ENCODE results near the gene SIAH2. TPM values are rescaled to one million over a fixed set of nuclear protein-coding genes. Genes with fewer than 3 reads are reported as not detected.

Gene SIAH2
- total RNA-seq, 3 donors from 2014 or later: 37.4 to 40.3 (median 39.1) TPM

DNA sequence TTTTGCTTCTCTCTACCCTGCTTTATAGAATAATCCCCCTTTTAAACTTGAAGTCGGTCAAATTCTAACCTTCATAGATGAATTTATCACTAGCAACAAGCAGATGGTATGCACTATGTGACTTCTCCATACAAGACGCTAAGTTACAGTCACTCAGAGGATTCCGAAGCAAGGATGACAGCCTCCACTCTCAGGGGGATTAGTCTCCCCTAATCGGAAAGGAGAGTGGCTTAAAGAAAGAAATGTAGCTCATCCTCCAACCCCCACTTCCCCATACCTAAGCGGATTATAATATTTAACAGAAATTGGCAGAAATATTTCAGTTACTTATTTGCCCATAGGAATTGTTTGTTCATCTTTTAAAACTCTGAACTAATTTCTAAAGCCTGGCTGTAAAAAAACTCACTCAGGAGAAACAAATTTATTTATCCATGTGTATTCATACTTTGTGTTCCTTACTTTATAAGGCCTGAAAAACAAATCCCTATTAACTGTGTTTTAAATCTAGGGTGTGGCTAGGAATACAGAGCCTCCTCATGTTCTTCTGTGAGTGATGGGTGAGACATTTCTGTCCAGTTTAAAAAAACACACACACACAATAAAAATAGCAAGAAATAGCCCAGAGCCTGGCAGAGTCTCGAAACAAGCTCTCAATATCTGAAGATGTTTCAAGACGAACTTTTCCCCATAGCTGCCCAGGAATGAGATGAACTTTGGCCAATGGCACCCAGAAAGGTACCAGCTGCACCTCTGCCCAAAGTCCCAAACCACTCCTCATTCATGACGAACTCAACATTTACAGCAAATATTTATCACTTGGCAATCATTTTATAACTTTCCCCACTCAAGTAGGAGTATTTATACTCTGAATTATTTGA, 18.7 kb downstream of the SIAH2 start:
- intact Hi-C loops (cut with DNase I; ENCODE audit: low total_unique reads): no loop called here

DNA sequence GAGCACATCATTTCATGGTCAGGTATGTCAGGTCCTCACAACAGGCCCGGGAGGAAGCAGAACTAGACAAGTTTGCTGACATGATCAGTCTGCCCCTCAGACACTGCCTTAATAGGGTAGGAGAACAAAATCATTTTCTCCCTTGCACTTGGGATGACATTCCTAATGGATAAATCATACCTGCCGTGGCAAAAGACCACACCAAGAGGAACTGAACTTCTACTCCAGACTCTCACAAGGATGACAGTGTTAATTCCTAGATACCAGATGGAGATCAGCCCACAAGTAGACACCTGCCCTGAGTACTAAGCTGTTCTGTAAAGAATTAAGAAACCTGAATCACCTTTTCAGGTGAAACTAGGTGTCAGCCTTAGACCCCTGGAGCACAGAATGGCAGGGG, 19.5 kb downstream of the SIAH2 start:
- intact Hi-C loops (cut with DNase I; ENCODE audit: low total_unique reads): no loop called here
- Histone ChIP-seq H3K9me3 (no peaks in the 10 kb centered on the region), H3K4me3 (no peak overlapping the region), H3K27me3 (no peaks in the 10 kb centered on the region), H3K36me3 (no peaks in the 10 kb centered on the region), H3K4me1 (no peaks in the 10 kb centered on the region), H3K27ac (no peak overlapping the region)
- no peak for DNase-seq (ENCODE audit: low spot score in 2 of 2)
- TF ChIP-seq POLR2A (IDR thresholded peaks at IDR 0.05) (no peak), CTCF (IDR thresholded peaks at IDR 0.05) (no peak), POLR2AphosphoS5 (IDR thresholded peaks at IDR 0.05) (no peak)

More for the DNA sequence above, 18.7 kb downstream of the SIAH2 start:
- no peaks in the 10 kb centered on the region for H3K27me3 ChIP-seq
- H3K4me1 ChIP-seq: no peaks in the 10 kb centered on the region
- no peak overlapping the region for H3K4me3 ChIP-seq
- no peaks in the 10 kb centered on the region for H3K9me3 ChIP-seq
- H3K36me3 ChIP-seq: no peaks in the 10 kb centered on the region
- peak overlapping the region in 1 of 2 donors; percentile 27 for H3K27ac ChIP-seq
- DNase-seq (ENCODE audit: low spot score in 2 of 2): no peak
- no peak for TF ChIP-seq CTCF (IDR thresholded peaks at IDR 0.05)
- no peak for TF ChIP-seq POLR2AphosphoS5 (IDR thresholded peaks at IDR 0.05)
- no peak for TF ChIP-seq POLR2A (IDR thresholded peaks at IDR 0.05)

GRCh38 chr3:150742679-150743078, 20.3 kb downstream of the SIAH2 start:
- Histone ChIP-seq H3K27ac (no peak overlapping the region), H3K4me1 (peaks cover 0 to 4% of the 10 kb centered on the region in 2 donors), H3K27me3 (no peaks in the 10 kb centered on the region), H3K36me3 (no peaks in the 10 kb centered on the region), H3K9me3 (no peaks in the 10 kb centered on the region), H3K4me3 (no peak overlapping the region)
- intact Hi-C loops (cut with DNase I; ENCODE audit: low total_unique reads): no loop called here
- DNase-seq (ENCODE audit: low spot score in 2 of 2): no peak
- no peak for TF ChIP-seq POLR2A (IDR thresholded peaks at IDR 0.05)
- TF ChIP-seq POLR2AphosphoS5 (IDR thresholded peaks at IDR 0.05): no peak
- no peak for TF ChIP-seq CTCF (IDR thresholded peaks at IDR 0.05)

DNA sequence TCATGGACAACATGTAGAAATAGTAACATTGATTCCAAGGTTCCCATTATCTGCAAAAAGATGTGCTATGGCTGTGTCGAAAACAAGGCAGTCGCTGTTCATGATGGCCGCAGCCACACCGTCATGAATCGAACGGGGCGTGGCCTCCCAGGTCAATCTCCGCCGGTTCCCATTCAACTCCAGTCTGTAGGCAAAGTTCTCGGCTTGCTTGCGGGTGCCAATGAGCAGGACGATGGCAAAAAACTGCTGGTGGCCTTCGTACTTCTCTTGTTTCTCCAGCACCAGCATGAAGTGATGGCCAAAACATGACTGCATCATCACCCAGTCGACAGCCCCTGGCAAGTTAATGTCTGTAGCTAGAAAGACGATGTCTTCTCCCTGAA, 20.8 kb downstream of the SIAH2 start:
- intact Hi-C loops (cut with DNase I; ENCODE audit: low total_unique reads): no loop called here
- H3K4me1 ChIP-seq: peaks cover 0 to 5% of the 10 kb centered on the region in 2 donors
- H3K27me3 ChIP-seq: no peaks in the 10 kb centered on the region
- TF ChIP-seq CTCF (IDR thresholded peaks at IDR 0.05) (no peak), POLR2A (IDR thresholded peaks at IDR 0.05) (no peak), POLR2AphosphoS5 (IDR thresholded peaks at IDR 0.05) (no peak)
- DNase-seq (ENCODE audit: low spot score in 2 of 2): no peak
- no peak overlapping the region for H3K4me3 ChIP-seq
- no peak overlapping the region for H3K27ac ChIP-seq
- no peaks in the 10 kb centered on the region for H3K36me3 ChIP-seq
- no peaks in the 10 kb centered on the region for H3K9me3 ChIP-seq

- no peaks in the 10 kb centered on the region for H3K9me3 ChIP-seq
- H3K36me3 ChIP-seq: no peaks in the 10 kb centered on the region
- no peaks in the 10 kb centered on the region for H3K27me3 ChIP-seq
- TF ChIP-seq CTCF (IDR thresholded peaks at IDR 0.05): no peak
- TF ChIP-seq POLR2A (IDR thresholded peaks at IDR 0.05): no peak
- no peak for TF ChIP-seq POLR2AphosphoS5 (IDR thresholded peaks at IDR 0.05)
- intact Hi-C loops (cut with DNase I; ENCODE audit: low total_unique reads): no loop called here
- no peak overlapping the region for H3K4me3 ChIP-seq
- no peak for DNase-seq (ENCODE audit: low spot score in 2 of 2)
- H3K27ac ChIP-seq: no peak overlapping the region
- peaks cover 2 to 5% of the 10 kb centered on the region in 2 donors for H3K4me1 ChIP-seq
Measured at GRCh38 chr3:150741497-150742140, 21.4 kb downstream of the SIAH2 start.

Data from breast epithelium (tissue), 4 donors.